Vagina (tissue), 2 donors: ENCODE measurements around the gene UCK1.

Experiments
- POLR2AphosphoS5 ChIP-seq, 2 donors: sonication (generic); formaldehyde crosslinking; IDR thresholded peaks; one replicate each; pipeline ENCODE4 v1.9.0; 2017; ENCODE audit warnings: antibody characterized with exemption in 2 of 2, mild to moderate bottlenecking in 2 of 2, low read depth in 1 of 2; ENCODE audit not compliant: insufficient read depth in 1 of 2
- TF ChIP-seq, protein P1 (sequence below), 3 experiments: fragments of 450-650 bp in 2 of 3; fragments of 200-600 bp in 1 of 3; sonication (generic) in 1 of 3; IDR thresholded peaks; one replicate each; pipeline ENCODE4 v1.5.1; 2017 to 2019; ENCODE audit warnings: antibody characterized with exemption in 3 of 3, mild to moderate bottlenecking in 2 of 3, moderate library complexity in 2 of 3

DNA sequence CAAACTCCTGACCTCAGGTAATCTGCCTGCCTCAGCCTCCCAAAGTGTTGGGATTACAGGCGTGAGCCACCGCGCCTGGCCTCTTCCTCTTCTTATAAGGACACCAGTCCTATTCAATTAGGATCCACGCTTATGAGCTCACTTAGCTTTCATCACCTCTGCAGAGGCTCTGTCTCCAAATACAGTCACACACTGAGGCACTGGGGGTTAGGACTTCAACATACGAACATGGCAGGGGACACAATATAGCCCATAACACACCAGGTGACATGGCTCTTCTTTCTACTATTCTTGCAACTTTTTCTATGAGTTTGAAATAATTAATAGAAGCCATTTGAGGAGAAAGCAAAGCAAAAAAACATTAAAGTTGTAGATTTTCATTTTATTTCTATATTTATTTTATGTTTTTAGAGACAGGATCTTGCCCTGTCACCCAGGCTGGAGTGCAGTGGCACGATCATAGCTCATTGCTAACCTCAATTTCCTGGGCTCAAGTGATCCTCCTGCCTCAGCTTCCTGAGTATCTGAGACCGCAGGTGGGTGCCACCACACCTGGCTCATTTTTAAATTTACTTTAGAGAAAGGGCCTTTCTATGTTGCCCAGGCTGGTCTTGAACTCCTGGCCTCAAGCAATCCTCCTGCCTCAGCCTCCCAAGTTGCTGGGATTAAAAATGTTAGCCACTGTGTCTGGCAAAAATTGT lies 8.3 kb upstream of the UCK1 start:
- TF ChIP-seq POLR2AphosphoS5 (IDR thresholded peaks at IDR 0.05; ENCODE audit: insufficient read depth in 1 of 2, low read depth in 1 of 2) = no peak
- TF ChIP-seq, protein P1, sequence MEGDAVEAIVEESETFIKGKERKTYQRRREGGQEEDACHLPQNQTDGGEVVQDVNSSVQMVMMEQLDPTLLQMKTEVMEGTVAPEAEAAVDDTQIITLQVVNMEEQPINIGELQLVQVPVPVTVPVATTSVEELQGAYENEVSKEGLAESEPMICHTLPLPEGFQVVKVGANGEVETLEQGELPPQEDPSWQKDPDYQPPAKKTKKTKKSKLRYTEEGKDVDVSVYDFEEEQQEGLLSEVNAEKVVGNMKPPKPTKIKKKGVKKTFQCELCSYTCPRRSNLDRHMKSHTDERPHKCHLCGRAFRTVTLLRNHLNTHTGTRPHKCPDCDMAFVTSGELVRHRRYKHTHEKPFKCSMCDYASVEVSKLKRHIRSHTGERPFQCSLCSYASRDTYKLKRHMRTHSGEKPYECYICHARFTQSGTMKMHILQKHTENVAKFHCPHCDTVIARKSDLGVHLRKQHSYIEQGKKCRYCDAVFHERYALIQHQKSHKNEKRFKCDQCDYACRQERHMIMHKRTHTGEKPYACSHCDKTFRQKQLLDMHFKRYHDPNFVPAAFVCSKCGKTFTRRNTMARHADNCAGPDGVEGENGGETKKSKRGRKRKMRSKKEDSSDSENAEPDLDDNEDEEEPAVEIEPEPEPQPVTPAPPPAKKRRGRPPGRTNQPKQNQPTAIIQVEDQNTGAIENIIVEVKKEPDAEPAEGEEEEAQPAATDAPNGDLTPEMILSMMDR (IDR thresholded peaks at IDR 0.05) = no peak
